GM23338 (cell line): ENCODE data around the gene POLE. TPM values are rescaled to one million over a fixed set of nuclear protein-coding genes. Genes with fewer than 3 reads are reported as not detected.

Source experiments
- ATAC-seq: fragments of 200-7000 bp; cut with Tn5 transposase; 3 replicates; pipeline ENCODE4 v1.9.1; 2020
- DNase-seq: peaks from one replicate; pipeline ENCODE4 v3.0.0-alpha.2; 2015; ENCODE audit warnings: low spot score
- H2AFZ ChIP-seq: fragments of 200-600 bp; sonication (generic); 2 replicates; pipeline ENCODE4 v1.8.0; 2016; ENCODE audit warnings: antibody characterized with exemption, mild to moderate bottlenecking, moderate library complexity
- H3F3A ChIP-seq: fragments of 200-600 bp; sonication (generic); replicated peaks from 2 replicates; pipeline ENCODE4 v1.8.0; 2017; ENCODE audit warnings: antibody characterized with exemption, mixed run types, low read depth
- H3K27ac ChIP-seq: fragments of 200-600 bp; sonication (generic); 2 replicates; pipeline ENCODE4 v1.6.1; 2016; ENCODE audit warnings: low read depth
- H3K27me3 ChIP-seq: fragments of 200-600 bp; sonication (generic); 2 replicates; pipeline ENCODE4 v1.8.0; 2016; ENCODE audit warnings: mild to moderate bottlenecking, mixed run types, moderate library complexity; ENCODE audit not compliant: insufficient read depth
- H3K36me3 ChIP-seq: fragments of 200-600 bp; sonication (generic); 2 replicates; pipeline ENCODE4 v1.8.0; 2016; ENCODE audit warnings: mild to moderate bottlenecking; ENCODE audit not compliant: insufficient read depth
- H3K4me1 ChIP-seq: fragments of 200-600 bp; sonication (generic); 2 replicates; pipeline ENCODE4 v1.8.0; 2016; ENCODE audit warnings: mild to moderate bottlenecking, moderate library complexity; ENCODE audit not compliant: insufficient read depth
- H3K4me2 ChIP-seq: fragments of 200-600 bp; sonication (generic); 2 replicates; pipeline ENCODE4 v1.7.1; 2017; ENCODE audit warnings: mixed run types
- H3K4me3 ChIP-seq: fragments of 200-600 bp; sonication (generic); 2 replicates; pipeline ENCODE4 v1.6.1; 2016; ENCODE audit warnings: mixed run types
- H3K79me2 ChIP-seq: fragments of 200-600 bp; sonication (generic); replicated peaks from 2 replicates; pipeline ENCODE4 v1.8.0; 2017; ENCODE audit warnings: mild to moderate bottlenecking; ENCODE audit not compliant: insufficient read depth
- H3K9me2 ChIP-seq: fragments of 200-600 bp; sonication (generic); 2 replicates; pipeline ENCODE4 v1.8.0; 2017; ENCODE audit not compliant: insufficient read depth
- H4K20me1 ChIP-seq: fragments of 200-600 bp; sonication (generic); replicated peaks from 2 replicates; pipeline ENCODE4 v1.8.0; 2017; ENCODE audit warnings: mild to moderate bottlenecking; ENCODE audit not compliant: insufficient read depth
- H3K27ac Mint-ChIP-seq: 2 replicates; pipeline ENCODE4 v1.8.0; 2020; ENCODE audit warnings: inconsistent platforms, mild to moderate bottlenecking, moderate library complexity, mixed read lengths
- H3K27me3 Mint-ChIP-seq: 3 replicates; pipeline ENCODE4 v1.8.0; 2022; ENCODE audit warnings: low read depth, mild to moderate bottlenecking, moderate library complexity, mixed read lengths, inconsistent platforms; ENCODE audit not compliant: insufficient read depth, poor library complexity
- H3K36me3 Mint-ChIP-seq: 3 replicates; pipeline ENCODE4 v1.8.0; 2021; ENCODE audit warnings: low read depth, mild to moderate bottlenecking, inconsistent platforms, moderate library complexity, mixed read lengths
- H3K4me1 Mint-ChIP-seq: 3 replicates; pipeline ENCODE4 v1.8.0; 2020; ENCODE audit warnings: mild to moderate bottlenecking, inconsistent platforms, mixed read lengths
- H3K4me3 Mint-ChIP-seq: 3 replicates; pipeline ENCODE4 v1.8.0; 2021; ENCODE audit warnings: moderate library complexity, mild to moderate bottlenecking, inconsistent platforms, mixed read lengths
- H3K9me3 Mint-ChIP-seq: 3 replicates; pipeline ENCODE4 v1.8.0; 2020; ENCODE audit warnings: moderate library complexity, mild to moderate bottlenecking, inconsistent platforms, mixed read lengths
- CREB1 ChIP-seq: fragments of 250-450 bp; sonication (Bioruptor Pico); IDR thresholded peaks from 2 replicates; pipeline ENCODE4 v1.5.0; 2020; ENCODE audit warnings: low read depth, mild to moderate bottlenecking, moderate library complexity
- EZH2phosphoT487 ChIP-seq: fragments of 200-600 bp; sonication (generic); IDR thresholded peaks from one replicate; pipeline ENCODE4 v1.8.1; 2018; ENCODE audit warnings: antibody characterized with exemption; ENCODE audit not compliant: unreplicated experiment
- JUNB ChIP-seq: IDR thresholded peaks from one replicate; pipeline ENCODE4 v1.6.1; 2016; ENCODE audit warnings: antibody characterized with exemption; ENCODE audit not compliant: unreplicated experiment
- NANOG ChIP-seq: IDR thresholded peaks from 2 replicates; pipeline ENCODE4 v1.6.1; 2016; ENCODE audit warnings: antibody characterized with exemption, borderline replicate concordance
- POLR2AphosphoS5 ChIP-seq: IDR thresholded peaks from 2 replicates; pipeline ENCODE4 v1.6.1; 2016; ENCODE audit warnings: antibody characterized with exemption, low read depth
- STAT1 ChIP-seq: IDR thresholded peaks from one replicate; pipeline ENCODE4 v1.6.1; 2016; ENCODE audit warnings: antibody characterized with exemption; ENCODE audit not compliant: unreplicated experiment
- ZNF114 ChIP-seq: fragments of 250-450 bp; sonication (Bioruptor Pico); IDR thresholded peaks from 2 replicates; pipeline ENCODE4 v1.5.0; 2020; ENCODE audit warnings: mild to moderate bottlenecking, moderate library complexity
- polyA plus RNA-seq: library from polyadenylated mRNA; unstranded; fragments of >200 nt; fragmentation: Nextera tagmentation; extraction: Ambion mirVana; gene quantifications from 2 replicates; pipeline ENCODE4 v1.2.1, GENCODE V29; 2016
- total RNA-seq: library from RNA; depleted of rRNA; stranded (reverse); fragments of >200 nt; shearing (Covaris generic); gene quantifications from 2 replicates; pipeline ENCODE4 v1.2.3, GENCODE V29; 2014
- TF ChIP-seq, protein P1 (sequence below): IDR thresholded peaks from 2 replicates; pipeline ENCODE4 v1.6.1; 2016; ENCODE audit warnings: antibody characterized with exemption
- TF ChIP-seq, protein P2 (sequence below), 2 experiments: fragments of 200-600 bp in 1 of 2; sonication (generic) in 1 of 2; conservative IDR thresholded peaks; 2 replicates each; pipeline versions ENCODE4 v1.5.1 to v1.6.1; 2016 to 2017; ENCODE audit warnings: antibody characterized with exemption in 2 of 2, low read depth in 2 of 2, mild to moderate bottlenecking in 2 of 2, moderate library complexity in 1 of 2
- TF ChIP-seq, protein P3 (sequence below): IDR thresholded peaks from one replicate; pipeline ENCODE4 v1.6.1; 2018; ENCODE audit warnings: antibody characterized with exemption; ENCODE audit not compliant: unreplicated experiment

Gene POLE
- total and polyA plus RNA-seq, 2 experiments from 2014 or later, result 33.6 to 125 TPM

DNA sequence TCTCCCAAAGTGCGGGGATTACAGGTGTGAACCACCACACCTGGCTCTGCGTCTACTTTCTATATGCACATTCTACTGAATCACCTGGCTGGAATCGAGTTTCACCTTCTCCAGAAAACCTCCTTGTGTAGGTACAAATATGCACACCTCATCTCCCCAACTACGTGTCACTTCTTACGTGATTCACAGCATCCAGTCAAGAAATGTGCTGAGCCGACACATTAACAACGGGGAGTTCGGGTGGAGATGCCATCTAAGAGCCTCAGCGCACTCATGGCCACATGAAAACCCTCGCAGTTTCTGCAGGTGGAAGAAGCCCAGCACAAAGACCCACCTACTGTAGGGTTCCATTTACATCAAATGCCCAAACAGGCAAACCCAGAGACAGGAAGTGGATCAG is 39.3 kb downstream of the POLE start:
- peaks cover 38% of the 10 kb centered on the region for H3K36me3 ChIP-seq
- no peaks in the 10 kb centered on the region for H3F3A ChIP-seq
- H3K79me2 ChIP-seq, result no peaks in the 10 kb centered on the region
- H3K4me2 ChIP-seq, result no peak overlapping the region
- H3K4me3 Mint-ChIP-seq, result no peak overlapping the region
- H3K4me1 ChIP-seq, result no peaks in the 10 kb centered on the region
- H3K9me2 ChIP-seq, result no peaks in the 10 kb centered on the region
- no peaks in the 10 kb centered on the region for H3K4me1 Mint-ChIP-seq
- no peaks in the 10 kb centered on the region for H3K27me3 ChIP-seq
- H3K36me3 Mint-ChIP-seq, result peaks cover 80% of the 10 kb centered on the region
- no peaks in the 10 kb centered on the region for H3K9me3 Mint-ChIP-seq
- peaks cover 17% of the 10 kb centered on the region for H4K20me1 ChIP-seq
- DNase-seq (no peak), ATAC-seq (no peak)
- H3K27ac Mint-ChIP-seq, result no peak overlapping the region
- no peak overlapping the region for H3K27ac ChIP-seq
- peaks cover 3% of the 10 kb centered on the region for H3K27me3 Mint-ChIP-seq
- no peak overlapping the region for H2AFZ ChIP-seq
- no peak overlapping the region for H3K4me3 ChIP-seq
- TF ChIP-seq, protein P1, sequence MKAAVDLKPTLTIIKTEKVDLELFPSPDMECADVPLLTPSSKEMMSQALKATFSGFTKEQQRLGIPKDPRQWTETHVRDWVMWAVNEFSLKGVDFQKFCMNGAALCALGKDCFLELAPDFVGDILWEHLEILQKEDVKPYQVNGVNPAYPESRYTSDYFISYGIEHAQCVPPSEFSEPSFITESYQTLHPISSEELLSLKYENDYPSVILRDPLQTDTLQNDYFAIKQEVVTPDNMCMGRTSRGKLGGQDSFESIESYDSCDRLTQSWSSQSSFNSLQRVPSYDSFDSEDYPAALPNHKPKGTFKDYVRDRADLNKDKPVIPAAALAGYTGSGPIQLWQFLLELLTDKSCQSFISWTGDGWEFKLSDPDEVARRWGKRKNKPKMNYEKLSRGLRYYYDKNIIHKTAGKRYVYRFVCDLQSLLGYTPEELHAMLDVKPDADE, result no peak

DNA sequence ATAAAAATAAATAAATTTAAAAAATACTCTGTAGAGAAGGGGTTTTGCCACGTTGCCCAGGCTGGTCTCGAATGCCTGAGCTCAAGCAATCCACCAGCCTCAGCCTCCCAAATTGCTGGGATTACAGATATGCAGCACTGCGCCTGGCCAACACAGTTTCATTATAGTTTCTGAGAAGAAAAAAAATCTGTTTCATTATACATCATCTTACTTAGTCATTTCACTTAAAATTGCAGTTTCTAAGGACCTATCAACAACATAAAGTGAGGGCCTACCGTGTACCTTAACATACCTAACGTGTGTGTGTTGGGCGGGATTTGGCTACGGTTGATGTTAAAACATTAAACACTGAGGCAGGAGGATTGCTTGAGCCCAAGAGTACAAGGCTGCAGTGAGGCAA is 40.3 kb downstream of the POLE start:
- no peaks in the 10 kb centered on the region for H3K4me1 ChIP-seq
- no peak overlapping the region for H3K27ac ChIP-seq
- H4K20me1 ChIP-seq, result peaks cover 17% of the 10 kb centered on the region
- ATAC-seq (no peak), DNase-seq (no peak)
- H3K4me3 Mint-ChIP-seq, result no peak overlapping the region
- H3K4me1 Mint-ChIP-seq, result no peaks in the 10 kb centered on the region
- no peaks in the 10 kb centered on the region for H3K27me3 ChIP-seq
- no peaks in the 10 kb centered on the region for H3K9me2 ChIP-seq
- no peak overlapping the region for H2AFZ ChIP-seq
- H3K27me3 Mint-ChIP-seq, result peaks cover 5% of the 10 kb centered on the region
- H3K27ac Mint-ChIP-seq, result no peak overlapping the region
- H3K4me2 ChIP-seq, result no peak overlapping the region
- H3F3A ChIP-seq, result no peaks in the 10 kb centered on the region
- peaks cover 81% of the 10 kb centered on the region for H3K36me3 Mint-ChIP-seq
- H3K79me2 ChIP-seq, result no peaks in the 10 kb centered on the region
- H3K4me3 ChIP-seq, result no peak overlapping the region
- no peaks in the 10 kb centered on the region for H3K9me3 Mint-ChIP-seq
- H3K36me3 ChIP-seq, result peaks cover 36% of the 10 kb centered on the region
- TF ChIP-seq NANOG, result no peak
- TF ChIP-seq, protein P2, sequence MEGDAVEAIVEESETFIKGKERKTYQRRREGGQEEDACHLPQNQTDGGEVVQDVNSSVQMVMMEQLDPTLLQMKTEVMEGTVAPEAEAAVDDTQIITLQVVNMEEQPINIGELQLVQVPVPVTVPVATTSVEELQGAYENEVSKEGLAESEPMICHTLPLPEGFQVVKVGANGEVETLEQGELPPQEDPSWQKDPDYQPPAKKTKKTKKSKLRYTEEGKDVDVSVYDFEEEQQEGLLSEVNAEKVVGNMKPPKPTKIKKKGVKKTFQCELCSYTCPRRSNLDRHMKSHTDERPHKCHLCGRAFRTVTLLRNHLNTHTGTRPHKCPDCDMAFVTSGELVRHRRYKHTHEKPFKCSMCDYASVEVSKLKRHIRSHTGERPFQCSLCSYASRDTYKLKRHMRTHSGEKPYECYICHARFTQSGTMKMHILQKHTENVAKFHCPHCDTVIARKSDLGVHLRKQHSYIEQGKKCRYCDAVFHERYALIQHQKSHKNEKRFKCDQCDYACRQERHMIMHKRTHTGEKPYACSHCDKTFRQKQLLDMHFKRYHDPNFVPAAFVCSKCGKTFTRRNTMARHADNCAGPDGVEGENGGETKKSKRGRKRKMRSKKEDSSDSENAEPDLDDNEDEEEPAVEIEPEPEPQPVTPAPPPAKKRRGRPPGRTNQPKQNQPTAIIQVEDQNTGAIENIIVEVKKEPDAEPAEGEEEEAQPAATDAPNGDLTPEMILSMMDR (conservative IDR thresholded peaks at IDR 0.05; ENCODE audit: low read depth in 2 of 2), result no peak
- TF ChIP-seq POLR2AphosphoS5, result no peak
- no peak for TF ChIP-seq EZH2phosphoT487
- TF ChIP-seq ZNF114 (CRISPR knock-in tag), result no peak
- no peak for TF ChIP-seq STAT1
- no peak for TF ChIP-seq CREB1 (CRISPR knock-in tag)
- TF ChIP-seq, protein P3, sequence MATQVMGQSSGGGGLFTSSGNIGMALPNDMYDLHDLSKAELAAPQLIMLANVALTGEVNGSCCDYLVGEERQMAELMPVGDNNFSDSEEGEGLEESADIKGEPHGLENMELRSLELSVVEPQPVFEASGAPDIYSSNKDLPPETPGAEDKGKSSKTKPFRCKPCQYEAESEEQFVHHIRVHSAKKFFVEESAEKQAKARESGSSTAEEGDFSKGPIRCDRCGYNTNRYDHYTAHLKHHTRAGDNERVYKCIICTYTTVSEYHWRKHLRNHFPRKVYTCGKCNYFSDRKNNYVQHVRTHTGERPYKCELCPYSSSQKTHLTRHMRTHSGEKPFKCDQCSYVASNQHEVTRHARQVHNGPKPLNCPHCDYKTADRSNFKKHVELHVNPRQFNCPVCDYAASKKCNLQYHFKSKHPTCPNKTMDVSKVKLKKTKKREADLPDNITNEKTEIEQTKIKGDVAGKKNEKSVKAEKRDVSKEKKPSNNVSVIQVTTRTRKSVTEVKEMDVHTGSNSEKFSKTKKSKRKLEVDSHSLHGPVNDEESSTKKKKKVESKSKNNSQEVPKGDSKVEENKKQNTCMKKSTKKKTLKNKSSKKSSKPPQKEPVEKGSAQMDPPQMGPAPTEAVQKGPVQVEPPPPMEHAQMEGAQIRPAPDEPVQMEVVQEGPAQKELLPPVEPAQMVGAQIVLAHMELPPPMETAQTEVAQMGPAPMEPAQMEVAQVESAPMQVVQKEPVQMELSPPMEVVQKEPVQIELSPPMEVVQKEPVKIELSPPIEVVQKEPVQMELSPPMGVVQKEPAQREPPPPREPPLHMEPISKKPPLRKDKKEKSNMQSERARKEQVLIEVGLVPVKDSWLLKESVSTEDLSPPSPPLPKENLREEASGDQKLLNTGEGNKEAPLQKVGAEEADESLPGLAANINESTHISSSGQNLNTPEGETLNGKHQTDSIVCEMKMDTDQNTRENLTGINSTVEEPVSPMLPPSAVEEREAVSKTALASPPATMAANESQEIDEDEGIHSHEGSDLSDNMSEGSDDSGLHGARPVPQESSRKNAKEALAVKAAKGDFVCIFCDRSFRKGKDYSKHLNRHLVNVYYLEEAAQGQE, result no peak
- TF ChIP-seq, protein P1, result no peak
- no peak for TF ChIP-seq JUNB
